ENCODE results near the gene MYADM.
A peak's percentile ranks its signal among the peaks of the same experiment; 100 is the strongest.

MYADM gene

GRCh38 chr19:53867225-53868090, at the start of gene MYADM:
Gene MYADM (plus strand): TSS chr19:53867883. CDS start chr19:53873530, 5,647 bp downstream.
- peak within 1 kb of the TSS; percentile 93 for H3K27ac ChIP-seq
- no peak for TF ChIP-seq ZFX (IDR thresholded peaks at IDR 0.05; ENCODE audit: borderline replicate concordance)
- TF ChIP-seq CTCF (IDR thresholded peaks at IDR 0.05): no peak

- TF ChIP-seq CTCF (IDR thresholded peaks at IDR 0.05) (no peak), ZFX (IDR thresholded peaks at IDR 0.05; ENCODE audit: borderline replicate concordance) (no peak)
- no peak overlapping the region for H3K27ac ChIP-seq
These were observed 48.9 kb upstream of the MYADM start for GRCh38 chr19:53818756-53819155.

- TF ChIP-seq CTCF (IDR thresholded peaks at IDR 0.05): no peak
- no peak for TF ChIP-seq ZFX (IDR thresholded peaks at IDR 0.05; ENCODE audit: borderline replicate concordance)
- H3K27ac ChIP-seq: no peak overlapping the region
These were observed 47.8 kb upstream of the MYADM start for GRCh38 chr19:53819861-53820260.

- TF ChIP-seq CTCF (IDR thresholded peaks at IDR 0.05) (no peak), ZFX (IDR thresholded peaks at IDR 0.05; ENCODE audit: borderline replicate concordance) (no peak)
- H3K27ac ChIP-seq: no peak overlapping the region
These were observed 44.1 kb upstream of the MYADM start for GRCh38 chr19:53823380-53824120.

- no peak within 1 kb of the TSS for H3K27ac ChIP-seq
- TF ChIP-seq CTCF (IDR thresholded peaks at IDR 0.05): no peak
- TF ChIP-seq ZFX (IDR thresholded peaks at IDR 0.05; ENCODE audit: borderline replicate concordance): no peak
These were observed 43.5 kb upstream of the MYADM start, which contains the start of gene NLRP12 for GRCh38 chr19:53824134-53824611. Gene NLRP12 (minus strand): TSS chr19:53824314. CDS start chr19:53824174, 140 bp downstream.

GRCh38 chr19:53826876-53827275, 40.8 kb upstream of the MYADM start:
- TF ChIP-seq CTCF (IDR thresholded peaks at IDR 0.05) (no peak), ZFX (IDR thresholded peaks at IDR 0.05; ENCODE audit: borderline replicate concordance) (no peak)

More at GRCh38 chr19:53826876-53827275, 40.8 kb upstream of the MYADM start:
- no peak overlapping the region for H3K27ac ChIP-seq
